Measurements from ENCODE around the gene NUP58.

GRCh38 chr13:25329706-25330105 lies 28.3 kb downstream of the NUP58 start:
- TF ChIP-seq, protein P1, sequence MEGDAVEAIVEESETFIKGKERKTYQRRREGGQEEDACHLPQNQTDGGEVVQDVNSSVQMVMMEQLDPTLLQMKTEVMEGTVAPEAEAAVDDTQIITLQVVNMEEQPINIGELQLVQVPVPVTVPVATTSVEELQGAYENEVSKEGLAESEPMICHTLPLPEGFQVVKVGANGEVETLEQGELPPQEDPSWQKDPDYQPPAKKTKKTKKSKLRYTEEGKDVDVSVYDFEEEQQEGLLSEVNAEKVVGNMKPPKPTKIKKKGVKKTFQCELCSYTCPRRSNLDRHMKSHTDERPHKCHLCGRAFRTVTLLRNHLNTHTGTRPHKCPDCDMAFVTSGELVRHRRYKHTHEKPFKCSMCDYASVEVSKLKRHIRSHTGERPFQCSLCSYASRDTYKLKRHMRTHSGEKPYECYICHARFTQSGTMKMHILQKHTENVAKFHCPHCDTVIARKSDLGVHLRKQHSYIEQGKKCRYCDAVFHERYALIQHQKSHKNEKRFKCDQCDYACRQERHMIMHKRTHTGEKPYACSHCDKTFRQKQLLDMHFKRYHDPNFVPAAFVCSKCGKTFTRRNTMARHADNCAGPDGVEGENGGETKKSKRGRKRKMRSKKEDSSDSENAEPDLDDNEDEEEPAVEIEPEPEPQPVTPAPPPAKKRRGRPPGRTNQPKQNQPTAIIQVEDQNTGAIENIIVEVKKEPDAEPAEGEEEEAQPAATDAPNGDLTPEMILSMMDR (IDR thresholded peaks at IDR 0.05) = no peak
- no peak for TF ChIP-seq POLR2A (IDR thresholded peaks at IDR 0.05)

Measured in Peyer's patch (tissue), 4 donors.